Middle frontal gyrus (tissue), 1 donor: ENCODE measurements around the gene ZNRF3.
"Not testable (repeated sequence)": the region's sequence is repeated elsewhere in the genome, so short reads cannot be mapped to it uniquely, and the experiment has no call there.

ENCODE experiments used
- DNase-seq: peaks from one replicate; pipeline ENCODE4 v3.0.0-alpha.2; 2015; ENCODE audit warnings: low spot score; ENCODE audit errors: extremely low spot score

The ZNRF3 gene

DNA sequence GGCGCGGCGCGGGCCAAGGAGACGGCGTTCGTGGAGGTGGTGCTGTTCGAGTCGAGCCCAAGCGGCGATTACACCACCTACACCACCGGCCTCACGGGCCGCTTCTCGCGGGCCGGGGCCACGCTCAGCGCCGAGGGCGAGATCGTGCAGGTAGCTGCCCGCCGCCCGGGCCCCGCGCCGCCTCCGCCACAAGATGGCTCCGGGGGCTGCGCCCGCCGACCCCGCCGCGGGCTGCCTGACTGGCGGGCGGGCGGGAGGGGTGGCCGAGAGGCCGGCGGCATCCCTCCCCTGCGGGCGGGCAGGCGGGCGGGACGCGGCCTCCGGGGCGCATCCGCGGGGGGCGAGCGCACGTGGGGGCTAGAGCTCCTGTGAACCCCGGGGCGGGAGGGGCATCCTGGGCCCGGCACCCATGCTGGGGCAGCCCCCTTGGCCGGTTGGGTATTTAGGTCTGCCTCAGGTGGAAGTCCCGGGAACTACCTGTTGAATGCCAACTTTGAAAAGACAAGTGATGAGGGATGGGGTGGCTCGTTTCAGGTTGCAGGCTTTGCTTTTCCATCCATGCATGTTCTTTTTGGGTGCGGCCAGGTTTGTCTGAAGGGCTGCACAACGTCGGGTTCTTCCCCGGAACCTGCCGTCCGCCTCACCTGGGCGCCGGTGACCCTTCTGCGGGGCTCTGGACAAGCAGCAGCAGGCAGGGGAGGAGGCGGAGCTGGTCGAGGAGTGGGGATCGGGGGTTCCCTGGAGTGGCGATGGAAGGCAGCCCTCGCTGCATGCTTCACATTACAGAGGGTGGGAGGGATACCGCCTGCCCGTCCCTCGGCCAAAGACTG, 760 bp downstream of the ZNRF3 start:
- no peak for DNase-seq

- no peak for DNase-seq
Measured at GRCh38 chr22:28884747-28885350, 1.5 kb downstream of the ZNRF3 start.

DNA sequence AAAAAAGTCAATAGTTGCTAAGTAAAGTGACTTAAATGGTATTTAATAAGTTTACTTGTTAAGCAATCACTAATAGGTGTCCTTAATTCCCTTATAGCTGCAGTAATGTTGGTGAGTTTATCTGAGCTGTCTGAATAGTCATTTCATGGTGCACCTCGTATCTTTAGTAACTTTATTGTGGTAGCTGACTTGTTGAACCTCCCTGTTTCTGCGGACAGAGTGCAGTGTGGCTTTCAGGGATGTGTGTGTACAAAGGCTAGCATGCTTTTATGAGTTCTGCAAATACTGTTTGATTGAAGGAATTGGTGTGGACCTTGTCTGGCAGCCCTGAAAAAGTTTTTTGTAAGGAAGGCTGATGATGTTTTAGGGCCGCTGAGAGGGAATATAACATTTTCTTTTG, 2.6 kb downstream of the ZNRF3 start:
- no peak for DNase-seq

- DNase-seq = not testable (repeated sequence)
Measured at GRCh38 chr22:28886679-28887078, 3.3 kb downstream of the ZNRF3 start.

DNA sequence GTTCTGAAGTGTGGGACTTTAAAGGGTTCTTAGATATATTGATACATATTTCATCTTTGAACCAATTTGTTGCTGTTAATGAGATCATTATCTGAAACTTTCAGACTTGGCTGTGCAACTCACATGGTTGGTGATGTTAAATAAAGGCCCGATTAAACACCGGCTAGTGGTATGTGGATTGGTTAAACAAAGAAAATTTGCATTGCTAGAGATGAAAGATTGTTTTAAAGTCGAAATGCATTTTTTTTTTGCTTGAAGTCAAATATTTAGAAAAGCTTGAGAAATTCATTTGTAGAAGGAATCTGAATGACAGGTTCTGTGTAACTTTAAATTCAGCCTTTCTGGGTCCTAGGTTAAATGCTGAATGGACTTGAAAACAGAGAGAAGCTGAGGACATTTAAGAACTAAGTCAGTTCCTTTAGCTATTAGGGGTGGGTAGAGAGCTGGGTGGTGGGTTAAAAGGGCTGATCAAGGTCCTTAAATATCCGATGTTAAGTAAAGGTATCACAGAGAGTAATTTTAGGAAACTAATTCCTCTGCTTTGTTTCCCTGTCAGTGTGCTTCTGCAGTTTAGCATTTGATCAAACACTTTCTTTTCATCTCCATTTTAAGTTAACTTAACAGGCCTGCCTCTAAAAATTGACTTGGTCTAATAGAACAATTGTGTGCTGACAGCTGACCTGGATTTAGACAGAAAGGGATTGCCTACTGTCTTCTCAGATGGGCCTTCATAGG, 4.5 kb downstream of the ZNRF3 start:
- DNase-seq = no peak

DNA sequence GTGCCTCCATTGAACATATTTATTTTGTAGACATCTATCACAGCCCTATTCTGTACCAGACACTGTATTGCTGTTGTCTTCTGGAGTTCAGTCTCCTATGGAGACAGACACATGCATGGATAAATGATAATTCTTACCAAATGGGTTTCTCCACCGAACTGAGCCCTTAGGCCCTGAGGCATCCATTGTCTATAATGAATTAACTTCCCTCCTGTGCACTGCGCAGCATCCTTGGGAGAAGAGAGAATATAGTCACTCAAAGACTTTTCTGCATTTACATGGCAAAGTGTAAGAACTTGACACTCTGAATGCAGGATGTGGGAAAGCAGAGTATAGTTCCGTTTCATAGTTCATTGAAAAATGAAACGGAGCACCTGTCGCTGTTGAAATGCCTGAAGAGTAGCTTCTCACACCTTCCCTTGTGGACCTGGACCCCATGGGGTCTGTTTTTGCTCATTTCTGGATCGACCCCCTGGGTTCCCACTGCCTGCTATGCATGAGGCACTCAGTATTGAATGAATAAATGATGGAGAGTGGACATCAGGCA, 6.2 kb downstream of the ZNRF3 start:
- no peak for DNase-seq

DNA sequence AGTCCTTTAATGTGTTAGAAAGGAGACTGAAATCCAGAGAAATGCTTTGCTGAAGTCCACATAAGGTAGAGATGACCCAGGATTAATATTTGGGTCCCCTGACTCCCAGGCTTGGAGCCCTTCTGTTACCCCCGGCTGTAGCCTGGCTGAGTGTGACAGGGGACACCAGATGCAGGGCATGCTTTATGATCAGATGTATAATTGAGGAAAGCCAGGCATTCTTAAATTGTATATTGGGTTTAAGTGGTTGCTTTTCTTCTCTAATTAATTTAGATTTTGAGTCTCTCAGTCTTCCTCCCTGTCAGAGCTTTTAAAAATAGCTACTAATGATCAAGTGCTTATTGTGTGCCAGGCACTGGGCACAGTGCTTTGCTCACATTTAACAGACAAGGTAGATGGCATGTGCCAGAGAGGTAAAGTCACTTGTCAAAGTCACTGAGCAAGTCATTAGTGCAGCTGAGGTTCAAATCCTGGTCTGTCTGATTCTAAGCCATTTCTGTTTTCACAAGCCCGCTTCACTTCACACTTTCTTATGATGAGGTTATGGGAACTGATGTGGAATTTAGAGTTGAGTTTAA, 7.9 kb downstream of the ZNRF3 start:
- DNase-seq = no peak

GRCh38 chr22:28892175-28892731, 8.9 kb downstream of the ZNRF3 start:
- no peak for DNase-seq

- no peak for DNase-seq
Measured at GRCh38 chr22:28893810-28894209, 10.4 kb downstream of the ZNRF3 start.

DNA sequence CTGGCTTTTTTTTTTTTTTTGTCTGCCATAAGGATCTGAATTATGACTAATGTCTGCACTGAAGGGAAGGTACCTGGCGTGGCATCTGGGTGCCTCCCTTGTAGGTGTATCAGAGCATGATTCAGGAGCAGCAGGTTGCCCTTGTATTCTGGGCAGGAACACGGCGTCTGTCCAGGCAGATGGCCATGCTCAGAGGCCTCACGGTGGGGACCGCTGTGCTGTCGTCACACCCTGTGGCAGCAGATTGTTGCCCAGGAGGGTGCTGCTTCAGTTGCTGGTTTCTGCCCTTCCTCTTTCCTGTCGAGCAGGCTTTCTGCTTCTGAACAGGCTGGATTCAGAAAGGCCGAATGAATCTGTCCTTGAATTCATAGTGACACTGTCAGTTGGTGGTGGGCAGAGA, 11.0 kb downstream of the ZNRF3 start:
- no peak for DNase-seq

DNA sequence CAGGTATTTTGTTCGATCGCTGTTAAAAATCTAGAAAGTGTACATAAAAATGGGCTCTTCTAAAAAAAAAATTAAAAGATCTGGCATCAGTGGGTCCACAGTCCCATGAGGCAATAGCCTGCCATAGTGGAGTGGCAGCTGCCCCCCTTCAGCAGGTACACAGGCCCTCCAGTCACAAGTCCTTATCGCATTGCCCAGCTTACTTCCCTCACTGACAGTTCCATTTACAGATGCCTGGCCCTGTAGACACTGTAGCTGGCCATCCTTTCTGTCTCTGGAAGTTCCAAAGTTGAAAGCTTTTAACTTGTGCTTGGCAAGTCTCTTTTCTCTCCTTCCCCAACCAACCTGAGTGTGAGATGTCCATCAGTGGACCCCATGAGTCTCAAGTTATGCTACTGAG, 11.4 kb downstream of the ZNRF3 start:
- no peak for DNase-seq

DNA sequence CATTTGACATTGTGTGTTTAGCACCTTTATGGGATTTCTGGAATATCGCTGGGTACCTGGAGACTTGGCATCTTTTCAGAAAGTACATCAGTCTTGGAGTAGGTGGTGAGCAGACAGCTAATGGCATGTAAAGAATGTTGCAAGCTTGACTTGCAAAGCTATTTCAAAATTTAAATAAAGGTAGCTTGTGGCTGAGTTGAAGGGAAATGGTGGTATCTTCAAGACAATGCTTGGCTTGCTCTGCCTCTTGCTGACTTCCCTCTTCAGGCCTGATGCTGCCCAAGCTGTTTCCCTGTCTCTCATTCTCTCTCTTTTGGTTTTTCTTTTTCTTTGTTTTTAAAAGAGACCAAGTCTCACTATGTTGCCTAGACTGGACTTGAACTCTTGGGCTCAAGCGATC, 13.2 kb downstream of the ZNRF3 start:
- DNase-seq = no peak

- no peak for DNase-seq
Measured at GRCh38 chr22:28898233-28898629, 14.9 kb downstream of the ZNRF3 start.

- no peak for DNase-seq
Measured at GRCh38 chr22:28899199-28899853, 16.0 kb downstream of the ZNRF3 start.

GRCh38 chr22:28900379-28900925, 17.1 kb downstream of the ZNRF3 start:
- no peak for DNase-seq

DNA sequence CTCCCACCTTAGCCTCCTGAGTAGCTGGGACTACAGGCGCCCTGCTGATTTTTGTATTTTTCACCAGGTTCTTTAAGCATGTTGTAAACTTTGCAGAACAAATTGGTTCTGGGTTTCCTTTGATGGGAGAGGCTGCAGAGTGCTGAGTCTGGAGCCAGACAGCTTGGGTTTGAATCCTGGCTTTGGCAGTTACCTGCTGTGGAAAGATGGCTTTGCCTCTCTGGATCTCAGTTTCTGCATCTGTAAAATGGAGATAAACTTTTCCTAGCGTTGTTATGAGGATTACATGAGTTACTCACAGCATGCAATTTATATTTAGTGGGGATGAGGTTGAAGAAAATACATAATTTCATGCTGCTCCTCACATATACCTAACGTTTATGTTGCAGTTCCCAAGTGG, 19.1 kb downstream of the ZNRF3 start:
- DNase-seq = no peak

- DNase-seq = no peak
Measured at GRCh38 chr22:28903080-28903479, 19.7 kb downstream of the ZNRF3 start.

DNA sequence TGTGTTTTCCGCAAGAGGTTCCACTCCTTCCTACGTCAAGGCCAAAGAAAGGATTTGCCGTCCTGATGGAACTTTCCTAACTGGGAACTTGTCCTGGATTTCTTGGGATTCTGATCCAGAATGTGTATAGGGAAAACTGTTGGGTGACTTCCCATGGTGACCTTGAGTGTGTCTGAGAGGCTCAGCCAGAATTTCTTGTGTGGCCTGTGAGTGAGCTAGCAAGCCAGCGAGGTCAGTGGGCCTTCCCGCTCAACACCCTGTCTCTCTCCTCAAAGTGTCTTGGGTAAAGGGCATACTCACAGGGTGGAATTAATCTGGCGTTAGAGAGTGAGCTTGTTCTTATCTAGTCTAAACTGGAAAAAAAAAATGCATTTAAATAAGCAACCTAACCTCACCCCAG, 20.4 kb downstream of the ZNRF3 start:
- no peak for DNase-seq

DNA sequence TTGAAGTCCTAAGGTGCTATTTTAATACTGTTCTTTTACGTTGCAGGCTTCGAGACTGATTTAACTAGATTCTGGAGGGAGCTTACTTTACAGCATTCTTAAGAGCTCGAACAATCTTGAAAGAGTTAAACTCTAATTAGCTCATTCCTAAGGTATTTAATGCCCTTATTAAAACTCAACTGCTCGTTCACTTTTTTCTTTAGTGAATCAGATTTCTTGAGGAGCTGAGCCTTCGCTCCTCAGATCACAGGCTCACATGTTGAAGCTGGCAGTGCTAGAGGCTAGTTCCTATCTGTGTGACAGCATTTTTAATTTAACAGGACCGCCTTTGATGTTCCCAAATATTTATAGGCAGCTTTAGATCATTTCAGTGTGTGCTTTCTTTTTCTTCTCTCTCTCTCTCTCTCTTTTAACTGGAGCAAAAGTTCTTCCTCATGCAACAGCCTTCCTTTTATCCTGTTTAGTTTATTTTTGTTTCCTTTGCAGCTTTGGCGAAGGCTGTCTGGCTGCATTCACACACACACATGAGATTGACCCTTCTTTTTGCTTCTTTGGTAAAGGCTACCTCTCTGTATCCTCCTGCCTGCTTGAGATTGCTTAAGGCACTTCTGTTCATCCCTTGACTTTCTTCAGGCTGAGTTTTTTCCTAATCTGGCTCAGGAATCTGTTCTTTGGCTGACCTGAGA, 21.0 kb downstream of the ZNRF3 start:
- DNase-seq = no peak

GRCh38 chr22:28905256-28905832, 22.0 kb downstream of the ZNRF3 start:
- no peak for DNase-seq
